SK-N-MC (cell line): ENCODE results near the gene CALN1.

Experiments
- EZH2 ChIP-seq: fragments of 200-600 bp; sonication (generic); IDR thresholded peaks from one replicate; pipeline ENCODE4 v1.6.1; 2017; ENCODE audit warnings: antibody characterized with exemption
- FOXP2 ChIP-seq: optimal IDR thresholded peaks from 2 replicates; pipeline ENCODE3; 2011; ENCODE audit warnings: mild to moderate bottlenecking, moderate library complexity; ENCODE audit not compliant: insufficient read depth; ENCODE audit errors: extremely low read length, control extremely low read depth
- POLR2AphosphoS5 ChIP-seq: IDR thresholded peaks from 2 replicates; pipeline ENCODE4 v1.6.1; 2012; ENCODE audit warnings: mild to moderate bottlenecking, low read depth, low read length, borderline replicate concordance

- no peak for TF ChIP-seq POLR2AphosphoS5
- no peak for TF ChIP-seq EZH2
- TF ChIP-seq FOXP2: no peak
These were observed 3.4 kb upstream of the CALN1 start for GRCh38 chr7:72415586-72415985.
